Smooth muscle cell of the brain vasculature (primary cell): ENCODE data around the gene SGPL1.
"Not testable (repeated sequence)": the region's sequence is repeated elsewhere in the genome, so short reads cannot be mapped to it uniquely, and the experiment has no call there.

Experiments
- DNase-seq: peaks from one replicate; pipeline ENCODE4 v3.0.0-alpha.2; 2012; ENCODE audit warnings: low read depth, low spot score

Gene SGPL1, protein sequence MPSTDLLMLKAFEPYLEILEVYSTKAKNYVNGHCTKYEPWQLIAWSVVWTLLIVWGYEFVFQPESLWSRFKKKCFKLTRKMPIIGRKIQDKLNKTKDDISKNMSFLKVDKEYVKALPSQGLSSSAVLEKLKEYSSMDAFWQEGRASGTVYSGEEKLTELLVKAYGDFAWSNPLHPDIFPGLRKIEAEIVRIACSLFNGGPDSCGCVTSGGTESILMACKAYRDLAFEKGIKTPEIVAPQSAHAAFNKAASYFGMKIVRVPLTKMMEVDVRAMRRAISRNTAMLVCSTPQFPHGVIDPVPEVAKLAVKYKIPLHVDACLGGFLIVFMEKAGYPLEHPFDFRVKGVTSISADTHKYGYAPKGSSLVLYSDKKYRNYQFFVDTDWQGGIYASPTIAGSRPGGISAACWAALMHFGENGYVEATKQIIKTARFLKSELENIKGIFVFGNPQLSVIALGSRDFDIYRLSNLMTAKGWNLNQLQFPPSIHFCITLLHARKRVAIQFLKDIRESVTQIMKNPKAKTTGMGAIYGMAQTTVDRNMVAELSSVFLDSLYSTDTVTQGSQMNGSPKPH

DNA sequence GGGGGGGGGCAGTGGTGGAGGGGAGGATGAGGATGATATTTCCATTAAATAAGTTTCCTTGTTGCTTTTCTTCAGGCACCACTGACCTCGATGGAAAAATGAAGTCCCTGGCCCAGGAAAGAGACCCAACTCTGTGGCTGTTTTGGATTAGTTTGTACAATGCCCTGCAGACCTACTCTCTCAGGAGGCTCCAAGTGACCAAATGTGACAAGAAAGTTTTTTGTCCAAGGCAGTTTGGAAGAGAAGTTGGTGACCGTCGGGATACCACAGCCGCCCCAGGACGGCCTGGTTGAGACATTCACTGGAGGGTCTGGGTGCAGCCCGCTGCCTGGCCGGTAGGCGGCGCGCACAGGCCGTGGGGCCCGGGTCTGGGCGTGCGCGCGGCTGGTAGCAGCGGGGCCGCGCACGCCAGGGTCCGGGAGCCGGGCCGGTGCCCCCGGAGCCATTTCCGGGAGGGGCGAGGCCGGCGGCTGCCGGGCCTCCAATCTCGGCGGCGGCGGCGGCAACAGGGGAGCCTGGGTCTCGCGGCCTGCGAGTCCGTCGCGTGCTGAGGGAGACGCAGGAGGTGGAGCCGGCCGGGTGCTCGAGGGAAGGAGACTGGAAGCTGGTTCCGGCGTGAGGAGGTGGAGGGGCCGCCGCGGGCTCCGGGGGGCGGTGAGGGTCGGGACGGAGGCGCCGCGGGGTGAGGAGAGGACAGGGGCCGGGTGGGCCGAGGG is at the start of gene SGPL1:
Gene SGPL1 (plus strand): TSS at position 445 of the 716 bp plus-strand sequence. CDS start 906 bp downstream, outside the sequence.
- peak; percentile 54 for DNase-seq

DNA sequence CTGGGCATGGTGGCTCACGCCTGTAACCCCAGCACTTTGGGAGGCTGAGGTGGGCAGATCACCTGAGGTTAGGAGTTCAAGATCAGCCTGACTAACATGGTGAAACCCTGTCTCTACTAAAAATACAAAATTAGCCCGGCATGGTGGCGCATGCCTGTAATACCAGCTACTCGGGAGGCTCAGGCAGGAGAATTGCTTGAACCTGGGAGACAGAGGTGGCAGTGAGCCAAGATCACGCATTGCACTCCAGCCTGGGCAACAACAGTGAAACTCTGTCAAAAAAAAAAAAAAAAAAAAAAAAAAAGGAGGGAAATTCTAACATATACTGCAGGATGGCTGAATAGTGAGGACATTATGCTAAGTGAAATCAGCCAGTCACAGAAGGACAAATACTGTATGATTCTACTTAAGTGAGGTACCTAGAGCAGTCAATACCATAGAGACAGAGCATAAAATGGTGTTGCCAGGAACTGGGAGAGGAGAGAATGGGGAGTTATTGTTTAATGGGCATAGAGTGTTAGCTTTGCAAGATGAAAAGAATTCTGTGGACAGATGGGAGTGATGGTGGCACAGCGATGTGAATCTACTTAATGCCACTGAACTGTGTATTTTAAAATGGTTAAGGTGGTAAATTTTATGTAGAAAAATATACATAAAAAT is 47.6 kb upstream of the SGPL1 start:
- DNase-seq = not testable (repeated sequence)

DNA sequence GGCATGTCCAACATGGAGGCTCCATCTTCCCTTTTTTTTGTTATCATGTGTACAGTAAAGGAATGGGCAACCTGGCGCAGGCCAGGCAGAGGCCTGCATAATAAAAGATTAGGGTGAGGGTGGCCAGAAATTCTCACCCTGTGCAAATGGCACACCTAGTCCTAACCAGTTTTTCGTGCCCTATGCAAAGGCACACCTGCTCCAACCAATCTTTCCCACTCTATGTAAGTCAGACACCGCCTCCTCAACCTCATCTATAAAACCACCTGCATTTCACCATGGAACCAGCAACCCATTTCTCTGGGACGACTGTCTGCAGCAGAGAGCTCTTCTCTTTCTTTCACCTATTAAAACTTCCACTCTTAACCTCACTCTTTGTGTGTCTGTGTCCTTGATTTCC is 46.6 kb upstream of the SGPL1 start:
- no peak for DNase-seq

DNA sequence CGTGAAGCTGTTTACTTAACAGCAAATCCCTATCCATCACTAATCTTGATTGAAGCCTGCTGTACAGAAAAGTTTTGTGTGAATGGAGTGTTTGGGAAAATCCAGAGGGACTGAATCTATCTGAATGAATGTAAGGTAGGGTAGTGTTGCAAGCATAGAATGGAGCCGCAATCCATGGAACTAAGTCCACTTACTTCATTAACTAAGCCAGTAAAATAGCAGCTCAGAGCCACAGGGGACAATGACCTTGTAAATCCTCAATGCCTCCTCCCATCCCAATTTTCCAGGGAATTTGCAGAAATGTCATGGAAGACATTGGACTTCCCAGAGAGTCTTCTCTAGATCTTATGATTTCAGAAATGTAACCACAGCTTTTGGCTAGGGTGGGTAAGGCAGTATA is 45.7 kb upstream of the SGPL1 start:
- DNase-seq = no peak

DNA sequence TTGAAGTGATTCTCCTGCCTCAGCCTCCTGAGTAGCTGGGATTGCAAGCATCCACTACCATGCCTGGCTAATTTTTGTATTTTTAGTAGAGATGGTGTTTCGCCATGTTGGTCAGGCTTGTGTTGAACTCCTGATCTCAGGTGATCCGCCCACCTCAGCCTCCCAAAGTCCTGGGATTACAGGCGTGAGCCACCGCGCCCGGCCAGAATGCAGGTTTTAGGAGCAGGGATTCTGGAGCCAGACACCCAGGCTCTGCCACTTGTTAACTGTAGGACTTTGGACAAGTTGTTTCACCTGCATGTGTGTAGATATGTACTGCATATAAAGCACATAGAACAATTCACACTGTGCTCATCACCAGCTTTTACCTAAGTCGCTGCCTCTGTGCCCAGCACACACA is 45.2 kb upstream of the SGPL1 start:
- not testable (repeated sequence) for DNase-seq

DNA sequence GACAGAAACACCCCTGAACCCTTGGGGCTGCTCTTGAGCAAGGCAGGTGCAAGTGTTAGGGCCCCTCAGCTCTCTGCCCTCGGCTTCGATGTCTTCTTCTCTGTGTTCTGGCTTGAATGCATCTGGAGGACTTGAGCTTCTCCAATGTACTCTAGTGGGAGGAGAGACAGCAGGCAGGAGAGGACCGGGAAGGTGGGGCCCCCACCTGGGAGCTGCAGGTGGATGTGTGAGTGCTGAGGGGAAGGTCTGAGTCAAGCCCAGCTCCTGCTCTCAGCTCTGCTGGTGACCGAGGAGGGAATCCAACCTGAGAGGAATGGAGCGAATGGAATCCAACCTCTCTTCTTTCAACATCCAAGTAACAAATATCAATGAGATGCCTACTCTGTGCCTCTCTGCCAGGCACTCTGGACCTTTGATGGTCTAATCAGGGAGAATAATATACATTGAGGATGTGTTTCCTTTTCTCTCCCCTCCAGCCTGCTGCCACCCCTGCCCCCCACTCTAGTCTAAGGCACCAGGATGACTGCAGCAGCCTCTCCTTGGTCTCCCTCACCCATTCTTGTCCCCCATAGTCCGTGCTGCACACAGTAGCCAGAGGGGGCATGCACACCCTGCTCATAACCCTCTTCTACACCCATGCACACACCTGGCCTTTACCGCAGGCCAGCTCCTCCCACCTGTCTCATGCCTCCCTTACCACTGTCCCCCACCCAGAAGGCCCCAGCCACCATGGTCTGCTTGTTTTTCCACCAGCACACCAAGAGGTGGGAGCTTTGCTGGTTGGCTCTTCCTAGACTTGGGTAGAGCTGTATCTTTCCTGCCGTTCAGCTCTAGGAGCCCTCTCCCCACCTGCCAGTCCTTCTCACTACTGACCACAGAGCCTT is 44.2 kb upstream of the SGPL1 start:
- DNase-seq = no peak

DNA sequence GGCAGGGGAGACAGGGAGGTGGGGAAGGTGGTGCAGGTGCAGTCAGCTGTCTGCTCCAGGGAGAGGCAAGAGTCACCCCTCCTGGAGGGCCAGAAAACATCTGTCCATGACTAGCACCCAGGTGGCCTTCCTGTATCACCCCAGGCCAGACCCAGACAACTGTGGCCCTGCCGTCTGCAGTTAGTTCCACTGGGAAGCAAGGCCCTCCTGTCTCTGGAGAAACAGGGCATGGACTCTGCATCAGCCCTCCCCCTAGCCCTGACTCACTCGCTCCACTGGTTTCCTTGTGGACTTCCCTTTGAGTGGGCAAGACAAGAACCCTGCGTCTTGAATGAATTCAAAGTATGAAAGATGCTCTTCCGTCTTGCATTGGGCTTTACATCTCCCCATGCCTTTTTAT is 43.1 kb upstream of the SGPL1 start:
- no peak for DNase-seq

DNA sequence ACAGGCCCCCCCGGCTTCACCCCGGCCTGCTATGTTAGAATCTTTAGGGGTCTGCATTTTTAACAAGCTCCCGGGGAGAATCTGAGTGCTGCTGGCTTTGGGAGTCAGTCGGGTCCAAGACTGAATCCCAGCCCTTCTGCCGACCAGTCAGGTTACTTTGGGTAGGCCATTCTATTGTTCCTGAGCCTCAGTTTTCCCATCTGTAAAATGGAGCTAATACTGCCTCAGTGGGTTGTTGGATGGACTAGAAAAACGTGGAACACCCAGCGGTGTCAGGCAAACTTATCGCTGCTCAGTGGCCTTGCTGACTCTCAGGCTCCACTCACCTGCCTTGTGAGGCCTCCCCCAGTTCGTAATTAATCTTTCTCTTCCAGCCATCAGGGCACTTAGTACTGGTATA is 42.3 kb upstream of the SGPL1 start:
- DNase-seq = no peak

DNA sequence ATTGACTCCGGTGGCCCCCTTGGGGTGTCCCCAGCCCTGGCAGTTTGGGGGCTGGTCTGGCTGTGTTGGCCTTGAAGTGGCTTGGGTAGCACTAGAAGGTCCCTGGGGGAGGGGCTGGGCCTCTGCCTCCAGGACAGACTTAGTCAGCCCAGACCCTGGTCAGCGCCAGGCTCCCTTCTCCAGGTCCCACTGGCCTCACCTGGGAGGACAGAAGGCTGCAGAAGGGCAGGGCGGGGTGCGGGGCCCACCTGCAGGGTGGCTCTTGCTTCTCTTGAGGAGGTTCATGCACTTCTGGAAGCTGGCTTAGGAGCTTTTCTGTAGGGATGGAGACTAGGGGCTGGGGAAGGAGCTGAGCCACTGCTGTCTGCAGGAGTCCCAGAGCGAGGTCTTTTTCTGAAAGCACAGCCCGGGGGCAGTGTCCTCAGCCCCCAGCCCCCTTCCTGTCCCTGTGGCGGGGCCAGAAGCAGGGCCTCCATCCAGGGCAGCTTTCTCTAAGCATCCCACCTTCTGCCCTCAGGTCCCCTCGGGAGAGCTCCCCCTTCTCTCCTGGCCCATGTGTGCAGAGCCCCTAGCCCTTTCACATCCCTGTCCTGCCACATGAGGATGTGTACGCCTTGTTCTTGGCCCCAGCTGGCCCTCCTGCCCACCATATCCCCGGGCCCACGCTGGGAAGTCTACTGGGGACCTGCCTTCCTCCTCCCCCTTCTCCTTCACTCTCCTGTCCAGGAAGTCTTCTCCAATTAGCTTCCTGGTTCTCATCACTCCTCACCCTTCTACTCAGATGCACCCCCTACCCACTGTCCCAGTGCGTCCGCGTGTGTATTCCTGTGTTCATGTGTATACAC is 41.6 kb upstream of the SGPL1 start:
- DNase-seq = no peak

DNA sequence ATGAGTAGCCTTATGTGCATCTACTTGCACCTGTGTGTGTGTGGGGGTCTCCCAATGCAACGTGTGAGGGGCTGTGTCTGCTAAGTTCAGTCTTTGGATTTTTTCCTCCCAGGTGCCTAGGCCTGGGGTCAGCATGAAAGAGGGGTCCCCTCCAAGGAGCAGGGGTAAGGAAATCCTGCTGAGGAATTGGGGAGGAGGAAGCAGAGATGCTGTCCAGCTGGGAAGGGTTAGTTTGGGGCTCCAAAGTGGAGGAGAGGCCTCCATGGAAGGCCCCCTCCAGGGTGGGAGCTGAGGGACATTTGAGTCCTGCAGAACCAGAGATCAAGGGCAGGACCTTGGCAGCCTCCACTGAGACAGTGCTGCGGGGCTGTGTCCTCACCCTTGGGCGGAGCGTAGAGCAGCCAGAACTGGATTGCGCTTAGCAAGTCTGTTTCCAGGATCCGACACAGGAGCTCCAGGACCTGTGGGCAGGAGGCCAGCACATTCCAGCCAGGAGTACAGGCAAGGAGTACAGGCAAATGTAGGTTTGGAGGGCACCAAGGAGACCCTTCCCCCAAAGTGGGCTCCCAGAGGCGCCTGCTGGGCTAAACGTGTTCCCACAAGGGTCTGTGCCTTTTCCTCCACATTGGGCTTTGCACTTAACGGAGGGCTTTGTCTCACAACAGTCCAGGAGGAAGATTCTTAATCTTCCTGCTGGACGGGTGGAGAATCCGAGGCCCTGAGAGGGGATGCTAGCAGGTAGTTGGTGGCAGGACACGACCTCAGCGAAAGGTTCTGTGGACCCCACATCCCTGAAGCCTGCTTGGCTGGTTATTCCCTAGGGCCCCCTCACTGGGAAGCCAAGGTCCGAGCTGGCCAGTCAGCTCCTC is 40.7 kb upstream of the SGPL1 start:
- no peak for DNase-seq

DNA sequence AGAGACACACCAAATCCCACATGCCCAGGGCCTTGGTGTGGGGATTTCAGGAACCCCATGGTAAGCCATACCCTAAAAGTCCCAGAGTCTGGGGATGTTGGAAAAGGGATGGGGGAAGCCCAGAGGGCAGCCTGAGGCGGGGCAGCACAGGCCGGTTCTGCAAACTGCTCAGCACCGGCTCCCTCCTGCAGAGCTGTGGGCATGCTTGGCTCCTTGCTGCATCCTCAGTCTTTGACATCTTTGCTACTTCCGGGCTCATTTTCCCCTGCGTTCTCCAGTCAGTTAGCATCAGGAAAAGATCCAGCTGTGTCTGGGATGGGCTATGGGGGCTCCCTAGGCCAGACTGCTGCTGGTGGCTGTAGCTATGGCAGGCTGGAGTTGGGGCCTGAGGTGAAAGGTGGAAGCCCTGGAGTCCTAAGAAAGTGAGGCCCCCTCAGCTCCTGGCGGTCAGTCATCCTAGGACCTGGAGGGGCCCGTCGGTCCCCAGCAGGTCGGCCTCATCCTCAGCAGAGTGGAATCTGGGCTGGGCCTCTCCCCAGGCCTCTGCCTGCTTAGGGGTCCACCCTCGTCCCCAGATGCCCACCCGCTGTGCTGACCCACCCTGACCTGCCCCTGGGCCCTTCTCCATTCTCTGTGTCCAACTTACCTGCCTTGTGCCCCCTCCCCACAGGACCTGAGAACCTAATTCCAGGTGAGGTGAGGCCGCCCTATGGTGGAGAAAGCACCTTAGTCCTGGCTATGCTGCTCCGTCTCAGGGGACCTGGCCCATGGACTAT is 39.9 kb upstream of the SGPL1 start:
- DNase-seq = no peak

DNA sequence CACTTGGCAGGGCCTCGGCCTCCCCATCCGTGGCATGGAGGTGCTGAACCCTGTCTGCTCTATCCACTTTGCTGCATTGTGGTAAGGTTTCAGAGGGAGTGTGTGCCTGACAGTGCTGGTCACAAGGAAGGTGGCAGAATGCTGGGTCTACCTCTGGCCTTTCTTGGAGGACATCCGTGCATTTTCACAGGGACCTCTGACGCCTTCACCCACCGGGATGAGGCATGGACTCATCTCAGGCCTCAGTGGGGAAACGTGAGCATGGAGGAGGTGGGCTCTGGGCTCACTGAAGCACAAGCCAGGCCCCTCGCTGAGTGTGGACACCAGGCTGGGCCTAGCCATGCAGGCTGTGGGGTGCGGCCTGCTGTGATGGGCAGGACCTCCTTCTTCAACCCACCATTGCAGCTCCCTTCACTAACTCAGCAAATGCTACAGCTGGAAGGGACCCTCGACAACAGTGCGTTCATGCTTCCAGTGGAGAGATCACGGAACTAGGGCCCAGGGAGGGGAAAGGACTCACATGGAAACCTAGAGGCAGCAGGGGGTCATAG is 39.2 kb upstream of the SGPL1 start:
- DNase-seq = no peak

DNA sequence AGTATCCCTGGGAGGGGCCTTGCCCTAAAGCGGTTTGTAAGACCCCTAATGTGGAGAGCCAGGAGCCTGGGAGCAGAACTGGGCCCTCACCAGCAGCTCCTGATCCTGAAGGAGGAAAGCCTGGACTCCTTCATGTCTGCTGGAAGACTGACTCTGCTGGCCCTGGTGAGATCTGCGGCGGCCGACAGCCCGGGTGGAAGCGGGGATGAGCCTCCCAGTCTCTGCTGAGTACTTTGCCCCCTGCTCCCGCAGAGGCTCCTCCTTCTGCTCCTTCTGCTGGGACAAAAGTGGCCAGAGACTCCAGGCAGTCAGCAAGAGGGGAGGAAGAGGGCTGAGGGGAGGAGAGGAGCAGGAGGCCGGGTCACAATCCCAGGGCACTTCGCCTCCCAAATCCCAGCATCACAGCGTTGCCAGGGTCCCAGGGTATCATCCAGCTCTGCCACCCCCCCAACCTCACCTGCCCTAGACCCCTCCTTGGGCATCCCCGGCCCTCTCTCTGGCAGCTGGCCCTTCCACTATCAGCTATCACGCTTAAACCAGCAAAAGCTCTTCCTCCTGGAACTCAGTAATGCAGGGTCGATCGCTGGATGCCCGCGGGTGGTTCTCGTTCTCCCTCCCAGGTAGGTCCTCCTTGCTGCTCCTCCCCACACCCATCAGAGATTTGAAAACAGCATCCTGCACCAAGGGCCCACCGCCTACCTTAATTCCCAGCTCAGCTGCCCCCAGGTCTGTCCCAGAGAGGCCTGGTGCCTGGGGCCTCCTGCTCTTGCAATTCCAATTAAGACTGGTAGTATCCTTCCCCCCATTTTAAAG is 38.5 kb upstream of the SGPL1 start:
- DNase-seq = no peak

DNA sequence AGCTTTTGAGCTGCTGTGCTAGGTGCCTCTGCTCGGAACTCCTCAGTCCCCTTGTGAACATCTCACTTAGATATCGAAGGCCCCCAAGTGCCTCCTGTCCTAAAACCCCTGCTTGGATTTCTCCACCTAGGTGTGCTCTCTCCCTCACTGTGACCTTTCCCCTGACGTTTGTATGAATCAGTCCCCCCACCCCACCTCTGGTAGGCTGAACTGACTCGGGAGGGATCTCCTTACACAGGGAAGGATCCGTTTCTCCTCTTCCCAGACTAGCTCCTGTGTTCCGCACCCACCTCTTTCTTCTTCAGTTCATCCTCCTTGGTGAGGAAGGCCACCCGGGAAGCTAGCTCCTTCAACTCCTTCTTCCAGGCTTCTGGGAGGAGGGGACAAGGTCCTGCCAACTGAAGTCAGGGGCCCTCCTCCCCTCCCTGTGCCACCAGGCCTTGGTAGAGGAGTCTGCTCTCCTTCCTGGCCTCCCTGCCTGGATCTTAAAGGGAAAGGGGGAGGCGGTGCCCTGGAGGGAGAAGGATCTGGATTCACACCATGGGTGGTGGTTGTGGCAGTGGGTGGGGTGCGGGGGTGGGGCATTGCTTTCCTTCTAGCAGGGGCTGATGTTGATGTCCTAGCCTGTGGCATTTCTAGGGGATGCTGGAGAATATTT is 37.4 kb upstream of the SGPL1 start:
- no peak for DNase-seq

DNA sequence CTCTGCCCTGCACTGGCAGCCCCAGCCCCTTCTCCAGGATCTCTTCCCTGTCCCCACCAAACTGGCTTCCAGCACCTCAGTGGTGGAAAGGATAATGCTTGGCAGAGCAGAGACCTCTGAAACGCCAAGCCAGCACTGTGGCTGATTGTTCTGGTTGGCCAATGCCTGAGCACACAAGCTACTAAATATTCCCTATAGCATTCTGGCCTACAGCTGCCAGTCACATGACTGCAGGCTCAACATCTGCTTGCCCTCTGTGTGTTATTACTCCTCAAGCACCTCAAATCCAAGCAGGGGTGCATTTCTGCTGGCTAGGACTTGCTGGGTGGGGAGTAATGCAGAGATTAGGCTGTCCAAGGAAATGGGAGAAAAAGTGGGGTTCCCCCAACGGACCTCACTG is 36.7 kb upstream of the SGPL1 start:
- DNase-seq = no peak

DNA sequence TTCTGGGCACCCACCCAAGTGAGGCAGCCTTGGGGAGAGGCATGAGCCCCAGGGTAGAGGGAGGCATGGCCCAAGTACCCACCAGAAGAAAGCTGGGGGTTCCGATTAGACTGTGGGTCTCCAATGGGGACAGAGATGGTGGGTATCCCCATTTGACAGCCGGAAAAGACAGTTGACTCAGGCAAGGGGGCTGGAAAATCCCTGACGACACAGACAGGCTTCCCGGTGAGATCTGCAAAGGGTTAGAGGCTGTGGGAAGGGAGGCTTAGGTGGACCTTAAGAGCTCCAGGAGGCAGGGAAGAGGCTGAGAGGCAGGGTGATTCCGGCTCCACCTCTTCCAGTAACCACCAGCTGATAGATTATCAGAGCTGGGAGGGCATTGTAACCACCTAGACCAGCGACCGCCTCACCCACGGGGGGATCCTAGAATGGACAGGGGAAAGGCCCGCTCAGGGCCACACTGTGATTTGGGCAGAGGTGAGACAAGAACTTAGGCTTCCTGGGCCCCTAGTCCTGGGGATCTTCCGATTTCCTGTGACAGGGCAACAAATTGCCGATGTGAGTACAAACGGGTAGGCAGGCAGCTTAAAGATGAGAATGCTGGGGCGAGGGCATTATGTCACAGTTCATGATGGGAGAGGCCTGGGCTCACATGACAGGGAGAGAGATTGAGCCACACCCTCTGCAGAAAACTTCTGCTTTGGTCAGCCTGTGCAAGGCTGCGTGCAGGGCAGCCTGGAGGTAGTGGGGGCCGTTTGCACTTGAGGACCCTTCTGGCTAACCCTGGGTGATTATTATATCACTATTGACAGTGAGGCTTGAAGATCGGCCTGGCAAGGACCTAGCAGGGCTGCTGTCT is 36.0 kb upstream of the SGPL1 start:
- DNase-seq = no peak
